ENCODE results near the gene MED9.
"Not testable (repeated sequence)": the region's sequence is repeated elsewhere in the genome, so short reads cannot be mapped to it uniquely, and the experiment has no call there.

Gene MED9

DNA sequence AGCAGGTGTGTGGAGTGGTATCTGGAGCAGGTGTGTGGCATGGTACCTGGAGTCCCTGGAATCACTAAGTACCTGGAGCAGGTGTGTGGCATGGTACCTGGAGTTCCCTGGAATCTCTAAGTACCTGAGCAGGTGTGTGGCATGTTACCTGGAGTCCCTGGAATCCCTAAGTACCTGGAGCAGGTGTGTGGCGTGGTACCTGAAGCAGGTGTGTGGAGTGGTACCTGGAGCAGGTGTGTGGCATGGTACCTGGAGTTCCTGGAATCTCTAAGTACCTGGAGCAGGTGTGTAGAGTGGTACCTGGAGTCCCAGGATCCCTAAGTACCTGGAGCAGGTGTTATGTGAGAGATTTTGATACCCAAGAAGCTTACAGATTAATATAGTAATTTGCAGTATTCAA, 22.1 kb upstream of the MED9 start:
- not testable (repeated sequence) for DNase-seq (ENCODE audit: low read depth, low spot score)

- no peak for DNase-seq (ENCODE audit: low read depth, low spot score)
Observed at GRCh38 chr17:17455173-17455572, 21.6 kb upstream of the MED9 start.

DNA sequence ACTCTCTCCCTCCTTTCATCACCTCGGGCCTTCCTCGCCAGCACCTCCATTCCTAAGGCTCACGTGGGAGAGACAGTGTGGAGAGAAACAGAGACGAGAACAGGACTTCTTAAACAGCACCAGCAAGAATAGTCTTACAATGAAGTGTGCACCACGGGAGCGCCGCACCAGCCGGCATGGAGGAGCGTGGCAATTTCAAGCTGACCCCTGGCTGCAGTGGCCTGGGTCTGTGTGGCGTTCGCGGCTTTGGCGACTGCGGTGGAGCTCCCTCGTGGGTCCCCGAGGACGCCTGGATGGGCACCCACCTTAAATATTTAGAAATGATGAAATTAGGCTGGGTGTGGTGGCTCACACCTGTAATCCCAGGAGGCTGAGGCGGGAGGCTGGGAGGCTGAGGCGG, 20.5 kb upstream of the MED9 start:
- DNase-seq (ENCODE audit: low read depth, low spot score): no peak

- no peak for DNase-seq (ENCODE audit: low read depth, low spot score)
Observed at GRCh38 chr17:17457680-17458079, 19.1 kb upstream of the MED9 start.

- DNase-seq (ENCODE audit: low read depth, low spot score): no peak
Observed at GRCh38 chr17:17460038-17460437, 16.8 kb upstream of the MED9 start.

DNA sequence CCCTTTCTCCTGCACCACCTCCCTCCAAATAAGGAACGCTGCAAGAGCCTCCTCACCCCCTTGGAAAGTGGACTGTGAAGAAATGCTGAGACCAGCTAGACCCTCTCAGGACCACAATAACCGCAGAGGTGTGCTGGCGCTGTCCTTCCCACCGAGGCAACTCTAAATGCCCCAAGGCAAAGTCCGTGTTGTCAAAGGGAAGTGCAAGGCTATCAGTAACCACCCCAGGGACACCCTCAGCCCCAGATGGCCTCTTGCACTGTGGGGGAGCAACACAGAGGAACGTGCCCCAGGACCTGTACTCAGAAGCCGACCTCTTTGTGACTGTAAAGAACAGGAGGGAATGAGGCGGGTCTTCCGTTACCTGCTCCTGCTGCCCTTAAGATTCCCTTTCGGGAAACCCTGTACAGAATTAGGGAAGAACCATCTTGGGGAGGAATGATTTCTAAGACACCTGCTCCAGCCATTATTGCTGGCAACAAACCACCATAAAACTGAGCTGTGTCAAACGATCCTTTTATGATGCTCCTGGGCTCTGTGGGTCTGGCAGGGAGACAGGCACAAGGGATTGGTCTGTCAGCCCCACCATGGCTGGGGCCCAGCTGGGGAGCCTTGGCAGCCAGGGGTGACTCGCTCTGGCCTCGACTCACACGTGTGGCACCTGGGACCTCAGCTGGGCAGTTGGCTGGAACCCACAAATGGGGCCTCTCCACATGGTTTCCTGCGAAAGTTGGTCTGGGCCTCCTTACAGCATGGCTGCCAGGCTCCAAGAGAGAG, 14.6 kb upstream of the MED9 start:
- no peak for DNase-seq (ENCODE audit: low read depth, low spot score)

DNA sequence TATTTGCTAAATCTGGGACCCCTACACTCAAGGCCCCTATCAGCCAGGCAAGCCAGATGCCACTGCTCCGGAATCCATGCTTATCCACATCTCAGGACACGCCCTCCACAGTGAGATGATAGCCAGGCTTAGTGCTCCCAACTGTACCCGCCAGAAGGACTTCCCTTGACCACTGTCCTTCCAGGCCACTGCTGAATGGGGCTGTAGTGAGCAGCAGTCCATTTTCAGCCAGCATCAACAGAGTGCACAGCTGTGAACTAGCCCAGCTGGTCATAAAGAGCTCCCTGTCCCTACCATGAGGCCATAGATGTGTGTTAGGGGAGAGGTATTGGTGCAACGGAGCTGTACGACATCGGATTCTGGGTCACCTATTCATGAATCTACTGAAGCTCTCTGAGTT, 13.0 kb upstream of the MED9 start:
- DNase-seq (ENCODE audit: low read depth, low spot score): no peak

- DNase-seq (ENCODE audit: low read depth, low spot score): not testable (repeated sequence)
Observed at GRCh38 chr17:17465878-17466277, 10.9 kb upstream of the MED9 start.

GRCh38 chr17:17466511-17466910, 10.3 kb upstream of the MED9 start:
- DNase-seq (ENCODE audit: low read depth, low spot score): no peak

GRCh38 chr17:17467016-17467415, 9.8 kb upstream of the MED9 start:
- no peak for DNase-seq (ENCODE audit: low read depth, low spot score)

DNA sequence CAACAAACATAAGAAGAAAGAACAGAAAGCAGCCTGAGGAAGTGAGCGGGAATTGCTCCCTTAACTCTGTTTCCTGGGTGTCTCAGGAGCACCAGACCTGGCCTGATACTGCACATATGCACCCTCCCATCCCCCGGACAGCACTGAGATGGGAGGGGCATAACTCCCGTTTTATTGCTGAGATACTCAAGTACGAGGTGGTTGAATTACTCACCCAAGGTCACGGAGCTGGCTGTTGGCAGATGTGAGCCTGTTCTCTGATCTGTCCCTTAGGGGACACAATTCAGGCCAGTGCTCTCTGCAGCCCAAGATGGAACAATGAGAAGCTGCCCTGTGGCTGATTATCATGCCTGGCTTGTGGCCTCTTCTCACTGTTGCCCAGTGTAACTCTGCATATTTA, 9.1 kb upstream of the MED9 start:
- no peak for DNase-seq (ENCODE audit: low read depth, low spot score)

DNA sequence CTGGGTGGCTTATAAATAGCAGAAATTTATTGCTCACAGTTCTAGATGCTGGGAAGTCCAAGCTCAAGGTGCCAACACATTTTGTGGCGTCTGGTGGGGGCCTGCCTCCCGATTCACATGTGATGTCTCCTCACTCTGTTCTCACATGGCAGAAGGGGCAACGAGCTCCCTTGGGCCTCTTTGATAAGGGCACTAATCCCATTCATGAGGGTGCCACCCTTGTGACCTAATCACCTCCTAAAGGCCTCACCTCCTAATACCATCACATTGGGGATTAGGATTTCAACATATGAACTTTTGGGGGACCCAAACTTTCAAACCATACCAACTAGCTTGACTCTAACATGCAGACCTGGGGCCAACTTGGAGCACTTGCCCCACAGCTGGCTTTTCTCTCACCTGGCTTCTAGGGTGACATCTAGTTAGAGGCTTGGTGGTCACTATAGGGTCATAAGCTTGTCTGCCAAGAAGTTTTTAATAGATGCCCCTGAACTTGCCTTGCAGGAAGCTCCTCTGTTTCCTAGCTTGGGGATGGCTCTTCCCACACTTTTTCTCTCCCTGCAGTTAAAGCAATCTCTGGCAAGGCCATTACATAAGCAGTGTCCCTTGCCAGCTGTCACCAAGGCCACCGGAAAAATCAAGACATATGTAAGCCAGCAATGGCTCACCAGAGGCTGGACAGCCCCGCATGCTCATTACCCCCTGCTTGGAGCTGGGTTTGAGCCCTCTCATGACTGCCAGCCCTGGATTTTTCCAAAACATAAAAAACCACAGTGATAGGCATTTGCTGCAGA, 8.4 kb upstream of the MED9 start:
- DNase-seq (ENCODE audit: low read depth, low spot score): no peak

- DNase-seq (ENCODE audit: low read depth, low spot score): no peak
Observed at GRCh38 chr17:17469358-17469757, 7.4 kb upstream of the MED9 start.

GRCh38 chr17:17469996-17470395, 6.8 kb upstream of the MED9 start:
- DNase-seq (ENCODE audit: low read depth, low spot score): no peak

DNA sequence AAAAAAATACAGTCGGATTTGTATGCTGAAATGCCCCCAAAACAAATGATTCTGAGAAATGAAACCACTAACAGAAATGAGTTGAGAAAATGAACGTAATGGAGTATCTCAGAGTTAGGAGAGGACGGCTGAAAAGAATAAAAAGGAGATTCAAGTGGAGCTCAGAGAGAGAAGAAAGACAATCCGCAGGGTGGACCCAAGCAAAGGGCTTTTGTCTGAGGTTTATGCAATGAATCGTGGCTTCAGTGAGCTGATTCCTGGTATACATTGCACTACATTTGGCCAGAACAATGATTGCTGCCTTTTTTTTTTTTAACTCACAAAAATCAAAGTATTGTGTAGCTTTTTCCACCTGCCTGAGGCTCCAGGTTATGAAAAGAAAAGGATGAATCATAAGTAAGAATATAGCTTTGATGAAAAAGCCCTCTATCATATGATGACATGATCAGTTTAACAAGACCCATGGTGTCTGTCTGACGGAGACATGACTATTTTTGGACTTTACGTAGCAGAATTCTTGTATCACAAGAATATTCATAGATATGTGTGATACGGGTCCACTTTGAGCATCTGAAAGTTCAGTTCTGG, 4.4 kb upstream of the MED9 start:
- no peak for DNase-seq (ENCODE audit: low read depth, low spot score)

DNA sequence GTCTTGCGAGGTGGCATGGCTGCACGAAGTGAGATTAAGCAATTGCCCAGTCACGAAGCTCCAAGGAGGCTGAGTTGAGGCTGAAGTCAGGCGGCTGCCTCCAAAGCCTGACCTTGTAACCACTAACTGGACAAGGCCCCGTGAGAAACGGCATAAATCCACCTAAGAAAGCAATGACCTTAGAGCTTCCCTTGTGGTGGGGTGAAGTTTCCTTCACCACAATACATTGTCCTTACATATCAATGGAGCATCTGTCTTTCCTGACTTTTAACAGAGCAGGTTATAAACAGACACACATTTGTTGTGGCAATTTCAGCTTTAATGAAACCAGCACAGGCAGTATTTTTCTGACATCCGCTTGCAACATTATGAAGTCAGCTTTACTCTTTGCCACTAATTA, 2.5 kb upstream of the MED9 start:
- DNase-seq (ENCODE audit: low read depth, low spot score): no peak

DNA sequence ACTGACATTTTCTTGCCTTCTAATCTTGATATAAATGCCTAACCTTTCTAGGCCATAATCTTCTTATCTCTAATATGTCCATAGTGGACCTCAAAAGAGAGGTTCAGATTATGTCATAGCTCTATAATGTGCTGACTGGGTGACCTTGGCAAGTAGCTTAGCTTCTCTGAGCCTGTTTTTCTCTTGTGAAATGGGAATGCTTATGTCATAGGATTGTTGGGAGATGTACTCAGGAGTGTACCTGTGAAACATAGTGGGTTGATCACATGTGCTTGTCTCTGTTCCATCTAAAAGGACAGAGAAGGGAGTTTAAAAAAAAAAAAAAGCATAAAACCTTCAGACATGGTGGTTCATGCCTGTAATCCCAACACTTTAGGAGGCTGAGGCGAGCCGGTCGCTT, 2.4 kb downstream of the MED9 start:
- DNase-seq (ENCODE audit: low read depth, low spot score): no peak

GRCh38 chr17:17480593-17481148, 3.9 kb downstream of the MED9 start:
- DNase-seq (ENCODE audit: low read depth, low spot score): no peak

- DNase-seq (ENCODE audit: low read depth, low spot score): no peak
Observed at GRCh38 chr17:17481860-17482259, 5.1 kb downstream of the MED9 start.

GRCh38 chr17:17484451-17484899, 7.7 kb downstream of the MED9 start:
- no peak for DNase-seq (ENCODE audit: low read depth, low spot score)

DNA sequence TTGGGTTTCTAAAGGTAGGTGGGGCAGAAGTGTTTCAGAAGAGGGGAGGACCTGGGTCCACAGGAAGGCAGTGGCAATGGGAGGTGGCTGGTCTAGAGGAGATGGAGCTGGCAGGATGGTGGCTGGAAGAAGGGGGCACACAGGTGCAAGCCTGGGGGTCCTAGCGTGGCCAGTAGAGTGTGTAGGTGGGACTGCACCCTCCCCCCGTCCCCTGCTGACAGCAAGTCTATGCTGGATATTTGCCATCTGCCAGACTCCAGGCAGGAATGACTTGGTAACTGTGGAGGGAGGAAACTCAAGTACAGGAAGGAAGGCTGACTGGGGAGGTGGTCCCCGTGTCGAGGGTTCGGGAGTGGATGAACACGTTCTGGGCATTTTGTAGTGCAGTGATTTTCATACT, 8.6 kb downstream of the MED9 start:
- no peak for DNase-seq (ENCODE audit: low read depth, low spot score)

DNA sequence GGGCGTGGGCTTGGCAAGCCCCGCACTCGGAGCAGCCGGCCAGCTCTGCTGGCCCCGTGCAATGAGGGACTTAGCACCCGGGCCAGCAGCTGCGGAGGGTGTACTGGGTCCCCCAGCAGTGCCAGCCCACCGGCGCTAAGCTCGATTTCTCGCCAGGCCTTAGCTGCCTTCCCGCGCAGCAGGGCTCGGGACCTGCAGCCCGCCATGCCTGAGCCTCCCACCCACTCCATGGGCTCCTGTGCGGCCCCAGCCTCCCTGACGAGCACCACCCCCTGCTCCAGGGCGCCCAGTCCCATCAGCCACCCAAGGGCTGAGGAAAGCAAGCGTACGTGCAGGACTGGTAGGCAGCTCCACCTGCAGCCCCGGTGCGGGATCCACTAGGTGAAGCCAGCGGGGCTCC, 9.6 kb downstream of the MED9 start:
- not testable (repeated sequence) for DNase-seq (ENCODE audit: low read depth, low spot score)

All from smooth muscle cell of the brain vasculature (primary cell).